Neural progenitor cell (in vitro differentiated cells): Measurements from ENCODE around the gene CTNNBL1. TPM values are rescaled to one million over a fixed set of nuclear protein-coding genes. Genes with fewer than 3 reads are reported as not detected.

Source experiments
- DNase-seq: peaks from one replicate; pipeline ENCODE4 v3.0.0-alpha.2; 2016; ENCODE audit warnings: low spot score
- H2AFZ ChIP-seq: fragments of 200-600 bp; sonication (generic); replicated peaks from 2 replicates; pipeline ENCODE4 v1.6.1; 2016; ENCODE audit warnings: antibody characterized with exemption
- H3F3A ChIP-seq: fragments of 200-600 bp; sonication (generic); 2 replicates; pipeline ENCODE4 v1.6.1; 2016; ENCODE audit warnings: antibody characterized with exemption, low read depth
- H3K27ac ChIP-seq: fragments of 200-600 bp; sonication (generic); 2 replicates; pipeline ENCODE4 v1.5.1; 2016; ENCODE audit warnings: mild to moderate bottlenecking
- H3K27me3 ChIP-seq: fragments of 200-600 bp; sonication (generic); 2 replicates; pipeline ENCODE4 v1.6.1; 2016; ENCODE audit warnings: mild to moderate bottlenecking, moderate library complexity
- H3K36me3 ChIP-seq: fragments of 200-600 bp; sonication (generic); 2 replicates; pipeline ENCODE4 v1.5.1; 2016
- H3K4me1 ChIP-seq: fragments of 200-600 bp; sonication (generic); 2 replicates; pipeline ENCODE4 v1.6.1; 2016; ENCODE audit warnings: mixed run types
- H3K4me2 ChIP-seq: fragments of 200-600 bp; sonication (generic); 2 replicates; pipeline ENCODE4 v1.6.1; 2016
- H3K4me3 ChIP-seq: fragments of 200-600 bp; sonication (generic); 2 replicates; pipeline ENCODE4 v1.5.1; 2016
- H3K79me2 ChIP-seq: fragments of 200-600 bp; sonication (generic); 2 replicates; pipeline ENCODE4 v1.6.1; 2016; ENCODE audit warnings: low read depth
- H3K9ac ChIP-seq: fragments of 200-600 bp; sonication (generic); 2 replicates; pipeline ENCODE4 v1.6.1; 2016
- H3K9me3 ChIP-seq: fragments of 200-600 bp; sonication (generic); 2 replicates; pipeline ENCODE4 v1.5.1; 2016; ENCODE audit warnings: low read depth
- H4K20me1 ChIP-seq: fragments of 200-600 bp; sonication (generic); 2 replicates; pipeline ENCODE4 v1.6.1; 2016; ENCODE audit warnings: low read depth
- H3K27ac Mint-ChIP-seq: 3 replicates; pipeline ENCODE4 v1.8.0; 2021; ENCODE audit warnings: mixed read lengths
- H3K27me3 Mint-ChIP-seq: 2 replicates; pipeline ENCODE4 v1.8.0; 2022; ENCODE audit warnings: low read depth, mild to moderate bottlenecking, inconsistent platforms, moderate library complexity, mixed read lengths; ENCODE audit not compliant: insufficient read depth
- H3K36me3 Mint-ChIP-seq: 3 replicates; pipeline ENCODE4 v1.8.0; 2021; ENCODE audit warnings: mixed read lengths
- H3K4me1 Mint-ChIP-seq: 3 replicates; pipeline ENCODE4 v1.8.0; 2021; ENCODE audit warnings: mixed read lengths
- H3K4me3 Mint-ChIP-seq: 3 replicates; pipeline ENCODE4 v1.8.0; 2021; ENCODE audit warnings: mild to moderate bottlenecking, moderate library complexity, mixed read lengths
- H3K9me3 Mint-ChIP-seq: 3 replicates; pipeline ENCODE4 v1.8.0; 2020; ENCODE audit warnings: mixed read lengths
- EZH2 ChIP-seq: fragments of 200-600 bp; sonication (generic); IDR thresholded peaks from 2 replicates; pipeline ENCODE4 v1.6.1; 2017; ENCODE audit warnings: antibody characterized with exemption, mild to moderate bottlenecking, moderate library complexity
- EZH2phosphoT487 ChIP-seq: fragments of 200-600 bp; sonication (generic); IDR thresholded peaks from 2 replicates; pipeline ENCODE4 v1.6.1; 2017; ENCODE audit warnings: antibody characterized with exemption
- total RNA-seq: library from RNA; depleted of rRNA; stranded (reverse); fragments of >200 nt; gene quantifications from 2 replicates; pipeline ENCODE4 v1.2.3, GENCODE V29; 2015; ENCODE audit warnings: low replicate concordance
- TF ChIP-seq, protein P1 (sequence below): fragments of 200-600 bp; sonication (generic); IDR thresholded peaks from 2 replicates; pipeline ENCODE4 v1.5.1; 2017; ENCODE audit warnings: antibody characterized with exemption, mild to moderate bottlenecking

CTNNBL1 gene
- total RNA-seq, 1 donor from 2014 or later = 54.5 TPM

DNA sequence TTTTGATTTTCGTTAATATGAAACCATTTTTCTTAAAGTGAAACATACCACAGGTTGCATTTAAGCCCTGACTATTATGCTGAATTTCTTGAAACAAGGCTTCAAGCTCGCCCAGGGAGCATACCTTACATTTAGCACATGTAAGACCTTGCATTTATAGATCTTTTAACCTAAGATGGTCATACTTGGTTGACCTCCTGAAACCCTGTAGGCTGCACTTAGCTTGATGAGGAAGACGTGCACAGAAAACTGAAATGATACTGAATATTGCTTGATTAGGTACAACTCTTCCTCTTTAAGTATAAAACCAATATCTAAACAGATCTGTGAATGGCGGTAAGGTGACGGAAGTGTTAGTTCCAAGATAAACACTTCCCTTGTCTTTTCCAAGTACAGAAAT, 82.2 kb downstream of the CTNNBL1 start:
- Mint-ChIP-seq H3K4me3 (no peak overlapping the region), H3K9me3 (no peaks in the 10 kb centered on the region), H3K27ac (no peak overlapping the region), H3K36me3 (peaks cover 2% of the 10 kb centered on the region), H3K27me3 (no peaks in the 10 kb centered on the region), H3K4me1 (no peaks in the 10 kb centered on the region)
- Histone ChIP-seq H3K27ac (no peak overlapping the region), H3K4me2 (no peak overlapping the region), H3K79me2 (no peaks in the 10 kb centered on the region), H4K20me1 (no peaks in the 10 kb centered on the region), H3K36me3 (no peaks in the 10 kb centered on the region), H3F3A (peaks cover under 1% of the 10 kb centered on the region), H3K4me3 (no peak overlapping the region), H2AFZ (no peak overlapping the region), H3K9ac (no peak overlapping the region), H3K27me3 (no peaks in the 10 kb centered on the region), H3K9me3 (no peaks in the 10 kb centered on the region), H3K4me1 (peaks cover 2% of the 10 kb centered on the region)
- no peak for DNase-seq
- TF ChIP-seq EZH2phosphoT487 (no peak), EZH2 (no peak)
- TF ChIP-seq, protein P1, sequence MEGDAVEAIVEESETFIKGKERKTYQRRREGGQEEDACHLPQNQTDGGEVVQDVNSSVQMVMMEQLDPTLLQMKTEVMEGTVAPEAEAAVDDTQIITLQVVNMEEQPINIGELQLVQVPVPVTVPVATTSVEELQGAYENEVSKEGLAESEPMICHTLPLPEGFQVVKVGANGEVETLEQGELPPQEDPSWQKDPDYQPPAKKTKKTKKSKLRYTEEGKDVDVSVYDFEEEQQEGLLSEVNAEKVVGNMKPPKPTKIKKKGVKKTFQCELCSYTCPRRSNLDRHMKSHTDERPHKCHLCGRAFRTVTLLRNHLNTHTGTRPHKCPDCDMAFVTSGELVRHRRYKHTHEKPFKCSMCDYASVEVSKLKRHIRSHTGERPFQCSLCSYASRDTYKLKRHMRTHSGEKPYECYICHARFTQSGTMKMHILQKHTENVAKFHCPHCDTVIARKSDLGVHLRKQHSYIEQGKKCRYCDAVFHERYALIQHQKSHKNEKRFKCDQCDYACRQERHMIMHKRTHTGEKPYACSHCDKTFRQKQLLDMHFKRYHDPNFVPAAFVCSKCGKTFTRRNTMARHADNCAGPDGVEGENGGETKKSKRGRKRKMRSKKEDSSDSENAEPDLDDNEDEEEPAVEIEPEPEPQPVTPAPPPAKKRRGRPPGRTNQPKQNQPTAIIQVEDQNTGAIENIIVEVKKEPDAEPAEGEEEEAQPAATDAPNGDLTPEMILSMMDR = no peak

DNA sequence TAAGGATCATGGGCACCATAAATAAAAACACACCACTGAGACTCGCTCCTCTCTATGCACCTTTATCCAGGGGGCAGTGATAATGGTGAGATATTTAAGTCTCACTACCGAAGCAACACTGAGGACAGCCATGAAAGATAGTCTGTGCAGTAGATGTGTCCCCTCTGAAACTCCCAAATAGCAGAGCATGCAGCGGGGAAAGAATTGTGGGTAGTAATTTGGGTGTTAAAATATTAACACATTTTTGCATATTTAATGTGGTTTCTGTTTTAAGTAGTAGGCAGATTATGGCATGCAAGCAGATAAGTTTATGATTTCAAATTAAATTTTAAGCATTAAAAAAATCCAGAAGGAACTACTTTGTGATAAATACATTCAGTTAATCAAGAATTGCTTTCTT, 82.7 kb downstream of the CTNNBL1 start:
- no peak for TF ChIP-seq EZH2
- TF ChIP-seq EZH2phosphoT487 = no peak
- TF ChIP-seq, protein P1 = no peak
- no peaks in the 10 kb centered on the region for H3K36me3 ChIP-seq
- no peak overlapping the region for H3K4me3 ChIP-seq
- Mint-ChIP-seq H3K4me1 (no peaks in the 10 kb centered on the region), H3K9me3 (no peaks in the 10 kb centered on the region), H3K4me3 (no peak overlapping the region), H3K27ac (no peak overlapping the region), H3K27me3 (no peaks in the 10 kb centered on the region), H3K36me3 (peaks cover 4% of the 10 kb centered on the region)
- peaks cover 5% of the 10 kb centered on the region for H3F3A ChIP-seq
- H3K79me2 ChIP-seq = no peaks in the 10 kb centered on the region
- H3K9ac ChIP-seq = no peak overlapping the region
- no peak overlapping the region for H3K27ac ChIP-seq
- no peak overlapping the region for H3K4me2 ChIP-seq
- no peak for DNase-seq
- no peak overlapping the region for H2AFZ ChIP-seq
- no peaks in the 10 kb centered on the region for H4K20me1 ChIP-seq
- H3K4me1 ChIP-seq = peaks cover 7% of the 10 kb centered on the region
- no peaks in the 10 kb centered on the region for H3K9me3 ChIP-seq
- H3K27me3 ChIP-seq = no peaks in the 10 kb centered on the region

DNA sequence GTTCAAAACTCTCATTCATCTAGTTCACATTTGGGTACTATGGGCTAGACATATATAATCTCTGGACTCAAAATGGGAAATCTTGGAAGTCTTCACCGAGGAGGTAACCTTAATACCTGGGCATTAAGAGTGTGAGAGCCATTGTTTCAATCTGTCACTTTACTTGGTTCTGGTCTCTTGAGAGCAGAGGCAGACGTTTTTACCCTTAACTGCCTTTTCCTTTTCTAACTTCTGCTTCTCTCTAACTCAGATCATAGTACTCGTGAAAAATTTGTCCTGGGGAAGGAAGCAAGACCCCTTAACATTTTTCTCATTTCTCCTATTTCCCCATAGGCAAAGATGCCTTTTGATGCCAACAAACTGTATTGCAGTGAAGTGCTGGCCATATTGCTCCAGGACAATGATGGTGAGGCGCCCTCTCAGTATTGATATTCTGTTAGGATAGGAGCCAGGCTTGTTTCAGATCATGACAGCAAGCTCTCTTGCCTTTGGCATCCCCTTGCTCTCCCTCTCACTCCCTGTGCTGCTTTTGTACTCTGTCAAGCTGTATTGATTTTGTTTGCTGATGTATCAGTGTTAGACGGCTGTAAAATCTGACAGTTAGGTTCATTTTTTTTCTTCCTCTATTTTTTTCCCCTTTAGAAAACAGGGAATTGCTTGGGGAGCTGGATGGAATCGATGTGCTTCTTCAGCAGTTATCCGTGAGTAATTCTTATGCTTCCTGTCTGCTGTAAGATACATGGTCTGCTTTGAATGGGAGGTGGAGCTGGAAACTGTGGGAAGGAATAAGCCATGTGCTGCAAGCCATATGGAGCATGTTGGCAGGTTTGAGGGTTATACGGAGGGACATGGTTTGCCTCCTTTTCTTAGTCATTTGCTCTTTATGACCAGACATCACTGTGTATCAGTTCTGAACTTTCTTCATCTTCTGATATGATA, 83.5 kb downstream of the CTNNBL1 start:
- Histone ChIP-seq H3K9me3 (no peaks in the 10 kb centered on the region), H3K27ac (no peak overlapping the region), H3K27me3 (no peaks in the 10 kb centered on the region), H3K4me3 (no peak overlapping the region), H4K20me1 (no peaks in the 10 kb centered on the region), H3K9ac (no peak overlapping the region), H2AFZ (no peak overlapping the region), H3K79me2 (no peaks in the 10 kb centered on the region), H3F3A (peaks cover 8% of the 10 kb centered on the region), H3K4me2 (no peak overlapping the region), H3K36me3 (no peaks in the 10 kb centered on the region), H3K4me1 (peaks cover 8% of the 10 kb centered on the region)
- H3K4me3 Mint-ChIP-seq = no peak overlapping the region
- peaks cover 4% of the 10 kb centered on the region for H3K36me3 Mint-ChIP-seq
- TF ChIP-seq EZH2phosphoT487 = no peak
- TF ChIP-seq, protein P1 = no peak
- TF ChIP-seq EZH2 = no peak
- DNase-seq = no peak
- no peaks in the 10 kb centered on the region for H3K27me3 Mint-ChIP-seq
- H3K4me1 Mint-ChIP-seq = no peaks in the 10 kb centered on the region
- H3K9me3 Mint-ChIP-seq = no peaks in the 10 kb centered on the region
- no peak overlapping the region for H3K27ac Mint-ChIP-seq
